GM19328 (cell line): ENCODE measurements around the gene CSGALNACT2.
"Not testable (repeated sequence)": the region's sequence is repeated elsewhere in the genome, so short reads cannot be mapped to it uniquely, and the experiment has no call there.

Experiments used
- ATAC-seq: cut with Tn5 transposase; IDR thresholded peaks from one replicate; pipeline ENCODE4 v1.9.1; 2021; ENCODE audit warnings: mild to moderate bottlenecking, moderate library complexity; ENCODE audit not compliant: unreplicated experiment

The CSGALNACT2 gene

GRCh38 chr10:43138021-43138756 is at the start of gene CSGALNACT2:
CSGALNACT2 (plus strand) TSS chr10:43138445; CDS start chr10:43155150, 16,705 bp downstream.
- peak; percentile 65 for ATAC-seq

GRCh38 chr10:43089519-43089918 is 48.7 kb upstream of the CSGALNACT2 start:
- no peak for ATAC-seq

- no peak for ATAC-seq
These were observed 48.1 kb upstream of the CSGALNACT2 start for GRCh38 chr10:43090188-43090587.

GRCh38 chr10:43090664-43091063 is 47.6 kb upstream of the CSGALNACT2 start:
- no peak for ATAC-seq

GRCh38 chr10:43091846-43092245 is 46.4 kb upstream of the CSGALNACT2 start:
- no peak for ATAC-seq

- no peak for ATAC-seq
These were observed 44.7 kb upstream of the CSGALNACT2 start for GRCh38 chr10:43093423-43094076.

- ATAC-seq, result no peak
These were observed 44.2 kb upstream of the CSGALNACT2 start for GRCh38 chr10:43094085-43094484.

GRCh38 chr10:43099339-43099738 is 38.9 kb upstream of the CSGALNACT2 start:
- ATAC-seq, result not testable (repeated sequence)

GRCh38 chr10:43099928-43100327 is 38.3 kb upstream of the CSGALNACT2 start:
- no peak for ATAC-seq

GRCh38 chr10:43100366-43100765 is 37.9 kb upstream of the CSGALNACT2 start:
- ATAC-seq, result no peak

- ATAC-seq, result no peak
These were observed 36.0 kb upstream of the CSGALNACT2 start for GRCh38 chr10:43102063-43102828.

- peak; percentile 85 for ATAC-seq
These were observed 32.9 kb upstream of the CSGALNACT2 start for GRCh38 chr10:43105102-43105955.

- ATAC-seq, result no peak
These were observed 32.4 kb upstream of the CSGALNACT2 start for GRCh38 chr10:43105956-43106229.

- ATAC-seq, result no peak
These were observed 31.8 kb upstream of the CSGALNACT2 start for GRCh38 chr10:43106256-43107091.

- ATAC-seq, result no peak
These were observed 29.3 kb upstream of the CSGALNACT2 start for GRCh38 chr10:43108951-43109350.

GRCh38 chr10:43109671-43110249 is 28.5 kb upstream of the CSGALNACT2 start:
- no peak for ATAC-seq

GRCh38 chr10:43110338-43111071 is 27.7 kb upstream of the CSGALNACT2 start:
- ATAC-seq, result no peak

- no peak for ATAC-seq
These were observed 27.1 kb upstream of the CSGALNACT2 start for GRCh38 chr10:43111101-43111500.
